ENCODE results near the gene ABCC3.
"Not testable (repeated sequence)": the region's sequence is repeated elsewhere in the genome, so short reads cannot be mapped to it uniquely, and the experiment has no call there.

The ABCC3 gene

GRCh38 chr17:50715471-50715870 lies 80.8 kb downstream of the ABCC3 start:
- no peak for DNase-seq

DNA sequence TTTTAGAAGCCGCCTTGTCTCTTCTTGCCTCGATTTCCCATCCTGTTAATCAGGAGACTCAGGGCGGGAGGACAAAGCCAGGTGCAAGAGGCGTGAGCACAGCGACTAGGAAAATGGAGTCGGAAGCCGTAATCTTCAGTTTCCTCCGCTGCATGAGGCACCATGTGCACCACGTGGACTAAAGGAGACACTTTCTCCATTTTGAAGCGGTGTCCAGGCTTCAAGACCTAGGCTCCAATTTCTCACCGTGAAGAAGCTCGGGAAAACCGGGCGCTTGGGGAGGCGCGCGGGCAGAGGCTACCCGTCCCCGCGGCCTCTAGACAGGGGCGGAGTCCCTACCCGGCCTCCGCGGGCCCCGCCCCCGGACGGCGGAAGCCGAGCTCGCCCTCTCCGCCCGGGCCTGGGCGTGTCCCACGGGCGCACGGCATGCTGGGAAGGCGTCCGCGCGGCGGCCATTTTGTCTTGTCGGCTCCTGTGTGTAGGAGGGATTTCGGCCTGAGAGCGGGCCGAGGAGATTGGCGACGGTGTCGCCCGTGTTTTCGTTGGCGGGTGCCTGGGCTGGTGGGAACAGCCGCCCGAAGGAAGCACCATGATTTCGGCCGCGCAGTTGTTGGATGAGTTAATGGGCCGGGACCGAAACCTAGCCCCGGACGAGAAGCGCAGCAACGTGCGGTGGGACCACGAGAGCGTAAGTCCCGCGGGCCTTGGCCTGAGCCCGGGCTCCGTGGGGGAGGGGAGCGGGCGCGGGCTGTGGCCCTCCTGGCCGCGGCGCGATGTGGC lies 84.7 kb downstream of the ABCC3 start, which contains the start of gene LUC7L3:
Gene LUC7L3 (plus strand): TSS at position 460 of the 780 bp plus-strand sequence. CDS start 130 bp downstream, at position 590.
- DNase-seq = peak; percentile 94

- DNase-seq = no peak
Measured at GRCh38 chr17:50719924-50720794, 85.5 kb downstream of the ABCC3 start.

GRCh38 chr17:50721194-50722010 lies 86.7 kb downstream of the ABCC3 start:
- DNase-seq = no peak

- DNase-seq = no peak
Measured at GRCh38 chr17:50722746-50723145, 88.1 kb downstream of the ABCC3 start.

GRCh38 chr17:50724622-50725021 lies 89.9 kb downstream of the ABCC3 start:
- not testable (repeated sequence) for DNase-seq

GRCh38 chr17:50725769-50726655 lies 91.3 kb downstream of the ABCC3 start:
- no peak for DNase-seq

DNA sequence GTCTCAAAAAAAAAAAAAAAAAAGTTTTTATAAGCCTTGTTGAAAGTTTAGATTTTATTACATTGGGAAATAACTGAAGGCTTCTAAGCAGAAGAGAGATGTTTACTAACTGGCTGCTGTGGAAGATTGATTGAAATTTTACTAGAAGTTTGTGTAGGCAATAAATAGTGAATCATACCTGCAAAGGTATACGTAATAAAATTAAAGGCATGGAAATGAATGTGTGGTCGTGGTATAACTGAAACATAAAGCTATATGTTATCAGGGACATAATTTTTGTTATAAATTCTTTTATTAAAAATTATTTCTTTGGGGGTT lies 93.4 kb downstream of the ABCC3 start:
- DNase-seq = no peak

- no peak for DNase-seq
Measured at GRCh38 chr17:50728881-50729765, 94.4 kb downstream of the ABCC3 start.

GRCh38 chr17:50731575-50732460 lies 97.1 kb downstream of the ABCC3 start:
- no peak for DNase-seq

GRCh38 chr17:50735287-50735686 lies 100.6 kb downstream of the ABCC3 start:
- DNase-seq = no peak

- no peak for DNase-seq
Measured at GRCh38 chr17:50737118-50737698, 102.5 kb downstream of the ABCC3 start.

DNA sequence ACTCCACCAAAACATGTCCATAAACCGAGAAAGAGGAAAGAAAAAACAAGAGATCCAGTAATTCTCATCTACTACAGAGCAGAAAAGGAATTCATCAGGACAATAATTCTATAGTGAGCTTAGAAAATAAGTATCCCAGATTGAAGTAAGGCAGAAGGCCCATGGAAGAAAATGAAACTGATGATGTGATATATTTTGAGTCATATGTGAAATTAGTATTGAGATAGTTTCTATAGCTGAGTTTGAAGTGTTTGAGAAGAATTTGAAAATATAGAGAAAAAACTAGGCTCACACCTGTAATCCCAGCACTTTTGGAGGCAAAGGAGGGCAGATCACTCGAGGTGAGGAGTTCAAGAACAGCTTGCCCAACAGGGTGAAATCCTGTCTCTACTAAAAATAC lies 104.4 kb downstream of the ABCC3 start:
- DNase-seq = no peak

Data from NCI-H1105 (cell line).